Measurements from ENCODE around the gene MYO10.

DNA sequence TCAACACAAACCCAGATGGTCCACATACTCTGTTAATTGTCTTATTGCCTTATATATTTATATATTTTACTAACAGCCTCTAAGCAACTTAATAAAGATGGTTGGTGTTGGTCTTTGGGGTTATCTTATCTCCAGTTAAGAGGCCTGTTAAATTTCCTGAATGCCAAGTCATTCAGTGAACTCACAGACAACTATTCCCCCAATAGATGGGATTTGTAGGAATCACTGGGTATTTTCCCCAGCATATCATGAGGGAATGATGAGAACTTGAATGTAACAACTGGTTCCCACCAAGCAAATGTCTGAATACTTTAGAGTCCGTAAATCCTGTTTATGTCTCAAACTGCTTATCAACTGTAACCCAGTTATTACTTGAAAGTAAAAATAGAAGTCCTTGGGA, 276.6 kb downstream of the MYO10 start:
- TF ChIP-seq, protein P1, sequence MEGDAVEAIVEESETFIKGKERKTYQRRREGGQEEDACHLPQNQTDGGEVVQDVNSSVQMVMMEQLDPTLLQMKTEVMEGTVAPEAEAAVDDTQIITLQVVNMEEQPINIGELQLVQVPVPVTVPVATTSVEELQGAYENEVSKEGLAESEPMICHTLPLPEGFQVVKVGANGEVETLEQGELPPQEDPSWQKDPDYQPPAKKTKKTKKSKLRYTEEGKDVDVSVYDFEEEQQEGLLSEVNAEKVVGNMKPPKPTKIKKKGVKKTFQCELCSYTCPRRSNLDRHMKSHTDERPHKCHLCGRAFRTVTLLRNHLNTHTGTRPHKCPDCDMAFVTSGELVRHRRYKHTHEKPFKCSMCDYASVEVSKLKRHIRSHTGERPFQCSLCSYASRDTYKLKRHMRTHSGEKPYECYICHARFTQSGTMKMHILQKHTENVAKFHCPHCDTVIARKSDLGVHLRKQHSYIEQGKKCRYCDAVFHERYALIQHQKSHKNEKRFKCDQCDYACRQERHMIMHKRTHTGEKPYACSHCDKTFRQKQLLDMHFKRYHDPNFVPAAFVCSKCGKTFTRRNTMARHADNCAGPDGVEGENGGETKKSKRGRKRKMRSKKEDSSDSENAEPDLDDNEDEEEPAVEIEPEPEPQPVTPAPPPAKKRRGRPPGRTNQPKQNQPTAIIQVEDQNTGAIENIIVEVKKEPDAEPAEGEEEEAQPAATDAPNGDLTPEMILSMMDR (IDR thresholded peaks at IDR 0.05) = no peak
- no peak for TF ChIP-seq POLR2A (IDR thresholded peaks at IDR 0.05)
